HG03196 (cell line): Measurements from ENCODE around the gene ZNF502.
"Not testable (repeated sequence)": the region's sequence is repeated elsewhere in the genome, so short reads cannot be mapped to it uniquely, and the experiment has no call there.

Experiments used
- ATAC-seq: cut with Tn5 transposase; IDR thresholded peaks from one replicate; pipeline ENCODE4 v1.9.1; 2021; ENCODE audit not compliant: unreplicated experiment

The ZNF502 gene

GRCh38 chr3:44712455-44713075 lies at the start of gene ZNF502:
TSS of gene ZNF502 (plus strand) at chr3:44712660. CDS start at chr3:44720262, 7,602 bp downstream.
- no peak for ATAC-seq

- no peak for ATAC-seq
Observed at GRCh38 chr3:44665173-44665572, 47.3 kb upstream of the ZNF502 start.

- no peak for ATAC-seq
Observed at GRCh38 chr3:44666346-44666745, 46.1 kb upstream of the ZNF502 start.

- no peak for ATAC-seq
Observed at GRCh38 chr3:44669760-44670159, 42.7 kb upstream of the ZNF502 start.

GRCh38 chr3:44673466-44673865 lies 39.0 kb upstream of the ZNF502 start:
- not testable (repeated sequence) for ATAC-seq

GRCh38 chr3:44674211-44674610 lies 38.2 kb upstream of the ZNF502 start:
- ATAC-seq, result no peak

- no peak for ATAC-seq
Observed at GRCh38 chr3:44678480-44679116, 33.9 kb upstream of the ZNF502 start.

GRCh38 chr3:44680921-44681455 lies 31.5 kb upstream of the ZNF502 start:
- ATAC-seq, result no peak

DNA sequence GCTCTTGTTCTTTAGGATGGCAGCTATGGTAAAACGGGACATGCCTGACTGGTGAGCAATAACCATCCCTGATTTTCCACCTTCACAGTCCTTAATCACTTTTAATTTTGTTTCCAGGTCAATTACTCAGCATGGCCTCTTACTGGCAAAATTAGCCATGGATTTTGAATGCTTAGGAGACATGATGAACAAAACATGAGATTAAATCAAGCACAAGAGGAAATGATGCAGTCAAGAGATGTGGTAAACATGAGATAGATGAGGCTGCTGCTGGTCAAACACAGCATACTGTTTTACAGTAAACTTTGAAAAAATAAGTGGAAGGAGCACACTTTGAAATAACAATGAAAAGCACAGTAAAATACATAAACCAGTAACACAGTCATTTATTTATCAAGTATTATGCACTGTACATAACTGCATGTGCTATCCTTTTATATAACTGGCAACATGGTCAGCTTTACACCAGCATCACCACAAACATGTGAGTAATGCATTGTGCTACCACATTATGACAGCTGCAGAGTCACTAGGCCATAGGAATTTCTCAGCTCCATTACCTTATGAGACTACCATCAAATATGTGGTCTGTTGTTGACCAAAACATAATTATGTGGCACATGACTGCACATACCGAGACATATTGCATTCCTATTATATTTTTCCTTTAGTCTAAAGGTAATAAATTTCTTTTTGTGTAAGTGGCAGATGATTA lies 30.1 kb upstream of the ZNF502 start:
- ATAC-seq, result no peak

GRCh38 chr3:44685128-44685800 lies 27.2 kb upstream of the ZNF502 start:
- peak; percentile 61 for ATAC-seq

DNA sequence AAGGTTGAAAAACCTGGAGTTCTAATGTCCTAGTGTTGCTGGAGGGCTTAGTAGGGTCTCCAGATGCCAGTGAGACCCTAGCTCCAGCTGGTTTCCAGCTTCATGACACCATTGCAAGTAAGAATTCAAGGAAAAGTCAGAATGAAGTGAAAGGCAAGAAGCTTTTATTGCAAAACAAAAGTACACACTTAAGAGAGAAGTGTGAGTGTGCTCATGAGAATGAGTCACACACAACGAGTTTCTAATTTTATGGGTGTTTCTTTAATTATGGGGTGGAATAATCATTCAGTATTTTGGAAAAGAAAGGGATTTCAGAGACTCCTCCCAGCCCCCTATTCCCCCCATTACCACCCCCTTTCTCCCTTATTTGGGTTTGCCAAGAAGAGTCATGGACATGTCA lies 24.6 kb upstream of the ZNF502 start:
- no peak for ATAC-seq

DNA sequence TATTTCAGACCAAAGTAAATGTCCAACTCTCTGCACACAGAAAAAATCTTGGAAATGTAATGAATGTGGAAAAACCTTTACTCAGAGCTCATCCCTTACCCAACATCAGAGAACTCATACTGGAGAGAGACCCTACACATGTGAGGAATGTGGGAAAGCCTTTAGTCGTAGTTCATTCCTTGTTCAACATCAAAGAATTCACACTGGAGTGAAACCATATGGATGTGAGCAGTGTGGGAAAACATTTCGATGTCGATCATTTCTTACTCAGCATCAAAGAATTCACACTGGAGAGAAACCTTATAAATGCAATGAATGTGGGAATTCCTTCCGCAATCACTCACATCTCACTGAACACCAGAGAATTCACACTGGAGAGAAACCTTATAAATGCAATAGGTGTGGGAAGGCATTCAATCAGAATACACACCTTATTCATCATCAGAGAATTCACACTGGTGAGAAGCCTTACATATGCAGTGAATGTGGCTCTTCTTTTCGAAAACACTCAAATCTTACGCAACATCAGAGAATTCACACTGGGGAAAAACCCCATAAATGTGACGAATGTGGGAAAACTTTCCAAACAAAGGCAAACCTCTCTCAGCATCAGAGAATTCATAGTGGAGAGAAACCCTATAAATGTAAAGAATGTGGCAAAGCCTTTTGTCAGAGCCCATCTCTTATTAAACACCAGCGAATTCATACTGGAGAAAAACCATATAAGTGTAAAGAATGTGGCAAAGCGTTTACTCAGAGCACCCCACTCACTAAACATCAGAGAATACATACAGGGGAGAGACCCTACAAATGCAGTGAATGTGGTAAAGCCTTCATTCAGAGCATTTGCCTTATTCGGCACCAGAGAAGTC lies 9.0 kb downstream of the ZNF502 start:
- ATAC-seq, result no peak

DNA sequence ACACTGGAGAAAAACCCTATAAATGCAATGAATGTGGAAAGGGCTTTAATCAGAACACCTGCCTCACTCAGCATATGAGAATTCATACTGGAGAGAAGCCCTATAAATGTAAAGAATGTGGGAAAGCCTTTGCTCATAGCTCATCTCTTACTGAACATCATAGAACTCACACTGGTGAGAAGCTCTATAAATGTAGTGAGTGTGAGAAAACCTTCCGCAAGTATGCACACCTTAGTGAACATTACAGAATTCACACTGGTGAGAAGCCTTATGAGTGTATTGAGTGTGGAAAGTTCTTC lies 9.6 kb downstream of the ZNF502 start:
- no peak for ATAC-seq

DNA sequence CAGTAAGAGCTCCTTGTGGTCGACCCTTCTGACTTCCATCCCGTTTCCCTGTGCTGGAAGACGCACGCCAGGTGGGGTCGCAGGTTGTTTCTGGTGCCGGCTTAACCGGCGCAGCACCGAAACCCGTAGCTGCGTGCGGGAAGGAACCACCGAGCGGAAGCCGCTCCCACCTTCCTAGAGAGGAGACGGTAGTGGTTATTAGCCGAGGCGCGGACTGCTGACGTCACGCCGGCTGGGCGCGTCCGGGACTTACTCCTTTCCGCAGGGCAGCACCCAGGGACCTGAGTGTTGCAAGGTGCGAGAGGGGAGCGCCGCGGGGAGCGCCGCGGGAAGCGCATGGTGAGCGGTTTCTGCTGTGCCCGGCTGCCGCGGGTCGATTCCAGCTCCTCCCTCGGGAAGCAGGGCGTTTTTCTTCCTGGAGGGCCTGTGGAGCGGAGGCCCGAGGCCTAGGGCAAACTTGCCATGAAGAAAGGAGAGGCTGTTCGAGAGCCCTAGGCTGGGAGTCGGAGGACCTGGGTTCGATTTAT lies 17.0 kb downstream of the ZNF502 start, which contains the start of gene ZNF501:
Gene ZNF501 (plus strand): TSS at position 252 of the 527 bp plus-strand sequence. CDS start 4,787 bp downstream, outside the sequence.
- ATAC-seq, result peak; percentile 72

- ATAC-seq, result no peak
Observed at GRCh38 chr3:44734646-44735168, 22.2 kb downstream of the ZNF502 start.

DNA sequence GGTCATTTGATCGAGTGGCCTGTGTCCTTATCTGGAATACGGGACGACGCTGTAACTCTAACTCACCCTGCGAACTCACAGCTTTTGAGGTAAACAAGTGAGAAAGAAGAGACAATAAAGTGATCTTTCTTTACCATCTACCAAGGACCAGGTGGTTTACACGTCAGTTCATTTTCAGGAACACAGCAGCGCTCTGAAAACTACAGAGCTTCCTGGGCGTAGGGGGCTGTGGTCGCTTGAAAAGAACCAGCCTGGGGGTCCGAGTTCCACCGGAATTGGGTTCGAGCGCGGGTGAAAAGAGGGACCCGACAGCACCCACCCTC lies 48.6 kb downstream of the ZNF502 start:
- no peak for ATAC-seq

DNA sequence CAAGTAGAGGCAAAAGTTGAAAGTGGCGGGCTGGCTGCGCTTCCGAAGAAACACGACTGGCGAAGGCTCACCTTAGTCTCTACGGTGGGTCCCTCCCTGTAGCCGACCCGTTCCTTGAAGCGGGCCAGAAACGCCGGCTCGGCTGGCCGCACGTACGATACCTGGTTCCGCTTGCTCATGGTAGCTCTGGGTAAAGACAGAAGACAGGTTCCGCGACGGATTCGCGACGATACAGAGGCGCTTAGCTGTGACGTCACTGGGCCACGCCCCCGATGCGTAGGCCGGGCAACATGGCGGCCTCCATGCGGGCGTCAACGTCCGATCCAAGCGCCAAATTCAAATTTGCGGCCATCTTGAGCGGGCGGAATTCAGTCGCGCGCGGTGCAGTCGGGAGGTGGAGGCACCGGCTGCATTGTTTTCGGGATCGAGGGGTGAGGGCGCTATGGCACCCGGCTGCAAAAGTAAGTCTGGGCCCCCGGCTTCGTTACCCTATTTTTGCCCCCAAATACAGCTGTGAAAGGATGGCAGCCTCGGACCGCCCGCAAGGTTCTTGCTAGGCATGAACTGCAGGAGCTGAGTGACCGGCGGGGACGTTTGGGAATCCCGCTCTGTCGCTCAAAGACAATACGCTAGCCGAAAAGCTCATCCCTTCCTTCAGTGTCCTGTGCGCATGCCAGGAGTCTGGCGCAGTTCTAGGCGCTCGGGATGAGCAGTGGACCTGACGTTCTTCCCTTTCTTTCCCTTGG lies 49.1 kb downstream of the ZNF502 start, which contains the start of the genes KIAA1143 and KIF15:
Gene KIAA1143 (minus strand): TSS at position 196 of the 746 bp plus-strand sequence. CDS start 17 bp downstream, at position 179.
Gene KIF15 (plus strand): TSS at position 371 of the 746 bp plus-strand sequence. CDS start 72 bp downstream, at position 443.
- ATAC-seq, result peak; percentile 93

DNA sequence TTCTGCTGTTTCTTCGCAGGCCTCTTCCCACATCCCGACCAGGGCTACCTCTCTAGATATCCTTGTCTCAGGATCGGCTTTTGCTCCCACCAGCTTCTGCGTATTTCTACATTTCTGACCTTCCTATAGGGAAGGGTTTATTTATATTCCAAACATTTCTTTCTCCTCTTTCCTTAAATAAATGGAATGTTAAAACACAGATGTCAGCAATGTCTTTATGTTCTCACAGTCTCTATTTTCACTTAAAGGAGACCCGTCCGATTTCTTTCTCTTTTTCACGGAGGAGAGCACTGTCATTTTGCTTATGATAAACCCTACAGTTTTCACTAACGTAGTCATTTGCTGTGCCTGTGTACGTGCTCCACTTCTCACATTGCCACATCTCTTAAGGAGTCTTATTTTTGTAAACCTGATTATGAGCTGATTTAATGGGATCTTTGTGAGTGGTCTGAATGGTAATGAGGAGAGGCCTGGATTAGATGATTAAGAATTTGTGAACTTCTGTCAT lies 49.8 kb downstream of the ZNF502 start:
- no peak for ATAC-seq

GRCh38 chr3:44762690-44763089 lies 50.2 kb downstream of the ZNF502 start:
- ATAC-seq, result no peak
